NCI-H446 (cell line): ENCODE measurements around the gene TUBB3.
A peak's percentile ranks its signal among the peaks of the same experiment; 100 is the strongest.
"Not testable (repeated sequence)": the region's sequence is repeated elsewhere in the genome, so short reads cannot be mapped to it uniquely, and the experiment has no call there.

Experiments
- DNase-seq, 2 experiments: peaks; one replicate each; lab custom pipeline; 2025; lab: John Stamatoyannopoulos, UW

The TUBB3 gene

DNA sequence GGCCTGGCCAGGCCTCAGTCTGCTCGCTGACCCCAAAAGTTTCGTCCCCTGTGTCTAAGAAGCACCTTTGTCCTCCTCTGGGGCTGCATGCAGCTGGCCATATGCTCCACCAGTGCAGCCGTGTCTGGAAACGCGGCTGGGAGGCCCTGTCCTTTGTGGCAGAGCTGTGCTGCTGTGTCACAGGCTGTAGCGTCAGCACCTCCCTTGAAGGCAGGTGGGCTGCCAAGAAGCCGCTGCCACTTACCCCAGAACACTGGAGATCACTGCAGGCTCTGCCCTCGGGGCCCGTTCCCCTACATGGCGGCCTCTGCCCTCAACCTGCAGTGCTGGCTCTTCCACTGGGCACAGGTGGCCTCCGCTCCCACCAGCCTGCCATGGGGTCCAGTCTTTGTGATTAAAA lies 20.2 kb upstream of the TUBB3 start:
- no peak for DNase-seq

DNA sequence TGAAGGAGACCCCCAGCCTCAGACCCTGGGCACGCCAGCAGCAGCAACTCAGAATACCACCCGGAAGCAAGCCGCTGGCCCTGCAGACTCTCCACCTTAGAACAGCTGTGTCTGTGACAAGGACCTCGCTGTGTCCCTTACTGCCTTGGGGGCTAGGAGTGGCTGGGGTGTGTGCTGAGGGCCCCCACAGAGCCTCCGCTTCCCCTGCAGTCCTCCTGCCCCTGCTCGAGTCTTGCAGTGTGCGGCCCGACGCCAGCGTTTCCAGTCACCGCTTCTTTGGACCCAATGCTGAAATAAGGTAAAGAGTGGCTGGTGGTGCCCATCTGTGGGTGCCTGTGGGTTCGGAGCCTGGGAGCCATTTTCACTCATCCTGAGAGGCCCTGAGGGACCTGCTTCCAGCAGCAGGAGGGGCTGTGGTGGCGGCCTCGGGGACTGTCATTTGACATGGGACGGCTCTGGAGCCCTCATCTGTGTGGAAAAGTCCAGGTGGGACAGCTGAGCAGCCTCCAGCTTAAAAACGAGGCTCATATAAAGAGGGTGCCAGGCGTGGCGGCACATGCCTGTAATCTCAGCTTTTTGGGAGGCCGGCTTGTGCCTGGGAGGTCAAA lies 19.1 kb upstream of the TUBB3 start:
- DNase-seq = no peak

DNA sequence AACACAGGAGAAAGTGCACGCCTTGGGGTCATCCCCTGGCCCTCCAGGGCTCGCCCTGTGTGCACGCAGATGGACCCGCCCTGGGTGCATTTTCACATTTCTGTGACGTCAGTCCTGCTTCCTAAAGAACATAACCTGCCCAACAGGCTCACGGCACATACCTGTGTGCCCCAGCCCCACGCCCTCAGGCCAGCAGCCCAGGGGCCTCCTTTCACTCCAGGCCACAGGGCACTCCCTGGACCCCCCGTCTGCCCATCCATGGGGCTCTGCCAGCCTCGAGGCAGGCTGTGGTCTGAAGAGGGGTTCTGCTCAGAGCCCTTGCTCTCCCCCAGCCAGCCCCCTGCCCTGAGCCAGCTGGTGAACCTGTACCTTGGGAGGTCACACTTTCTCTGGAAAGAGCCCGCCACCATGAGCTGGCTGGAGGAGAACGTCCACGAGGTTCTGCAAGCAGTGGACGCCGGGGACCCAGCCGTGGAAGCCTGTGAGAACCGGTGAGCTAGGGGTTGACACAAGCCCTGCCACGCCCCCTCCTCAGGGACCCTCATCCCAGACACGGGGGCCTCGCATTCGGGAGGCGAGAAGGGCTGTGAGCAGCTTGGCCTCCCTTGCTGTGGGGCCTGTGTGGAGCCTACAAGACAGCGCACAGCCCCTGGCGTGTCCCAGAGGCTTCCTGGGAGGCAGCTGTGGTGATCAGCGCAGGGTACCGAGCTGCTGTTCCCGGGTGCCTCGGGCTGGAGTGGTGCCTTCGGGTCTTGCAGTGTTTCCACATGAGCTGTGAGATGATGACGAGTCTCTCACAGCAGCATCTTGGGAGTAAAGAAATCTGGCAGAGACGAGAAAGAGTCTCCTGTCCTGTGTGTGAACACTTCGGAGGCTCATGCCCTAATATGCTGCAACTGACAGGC lies 18.3 kb upstream of the TUBB3 start:
- DNase-seq = no peak

DNA sequence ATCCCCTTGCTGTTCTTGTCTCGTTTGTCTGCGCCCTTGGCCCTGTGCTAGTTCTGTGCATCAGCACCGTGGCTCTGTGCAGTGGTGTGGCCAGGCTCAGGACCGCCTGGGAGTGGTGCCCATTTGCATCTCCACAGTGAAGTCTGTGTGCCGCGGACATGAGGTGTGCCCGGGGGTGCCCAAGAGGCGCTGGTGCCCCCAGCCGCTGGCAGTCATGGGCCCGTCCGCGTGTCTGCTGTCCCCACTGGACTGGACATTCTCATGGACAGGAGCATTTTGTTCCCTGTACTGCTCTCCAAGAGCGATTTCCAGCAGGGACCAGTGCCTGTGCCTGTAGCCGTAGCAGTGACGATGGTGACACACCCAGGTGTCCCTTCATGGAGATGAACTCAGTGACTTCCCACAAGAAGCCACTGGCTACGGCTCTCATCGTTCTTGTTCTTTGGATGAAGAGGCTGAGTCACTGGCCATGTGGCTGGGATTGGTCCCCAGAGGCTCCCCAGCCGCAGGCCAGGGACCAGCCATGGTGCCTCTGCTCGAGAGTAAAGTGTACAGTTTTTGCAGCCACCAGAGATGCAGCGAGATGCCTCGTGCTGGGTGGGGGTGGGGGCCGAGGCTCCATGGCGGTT lies 17.5 kb upstream of the TUBB3 start:
- no peak for DNase-seq

DNA sequence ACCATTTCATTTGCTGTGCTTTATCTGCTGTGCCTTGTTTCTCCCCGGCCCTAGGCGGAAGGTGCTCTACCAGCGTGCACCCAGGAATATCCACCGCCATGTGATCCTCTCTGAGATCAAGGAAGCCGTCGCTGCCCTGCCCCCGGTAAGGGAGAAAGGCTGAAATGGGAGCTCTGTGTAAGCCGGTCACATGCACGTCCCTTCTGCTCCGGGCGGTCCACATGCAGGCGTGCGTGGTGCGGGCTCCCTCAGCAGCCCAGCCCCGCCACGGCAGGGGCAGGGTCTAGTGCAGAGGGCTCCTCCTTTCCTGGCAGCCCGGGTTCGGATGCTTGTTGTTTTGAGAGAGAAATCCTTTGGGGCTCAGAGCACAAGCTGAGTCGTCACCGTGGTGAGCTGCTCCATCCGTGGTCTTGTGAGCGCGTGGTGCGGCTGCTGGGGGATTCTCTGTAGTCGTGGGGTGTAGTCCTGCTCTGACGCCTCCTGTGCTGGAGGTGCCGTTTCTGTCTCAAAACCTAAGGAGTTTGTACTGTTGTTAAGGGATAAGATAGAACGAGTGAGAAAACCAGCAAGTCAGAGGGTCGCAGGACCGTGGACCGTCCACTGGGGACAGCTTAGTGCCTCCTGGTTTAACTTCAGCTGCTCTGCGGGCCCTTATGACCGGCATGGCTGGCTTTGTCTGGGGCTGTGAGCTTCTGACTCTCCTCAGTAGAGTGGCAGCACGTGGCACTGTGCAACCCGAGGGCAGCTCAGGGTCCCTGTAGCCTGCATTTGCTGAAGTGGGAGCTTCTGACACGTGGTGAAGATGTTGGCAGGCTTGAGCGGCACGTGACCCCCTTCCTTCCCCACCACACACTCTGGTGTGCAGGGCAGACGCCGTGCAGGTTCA lies 16.8 kb upstream of the TUBB3 start:
- no peak for DNase-seq

DNA sequence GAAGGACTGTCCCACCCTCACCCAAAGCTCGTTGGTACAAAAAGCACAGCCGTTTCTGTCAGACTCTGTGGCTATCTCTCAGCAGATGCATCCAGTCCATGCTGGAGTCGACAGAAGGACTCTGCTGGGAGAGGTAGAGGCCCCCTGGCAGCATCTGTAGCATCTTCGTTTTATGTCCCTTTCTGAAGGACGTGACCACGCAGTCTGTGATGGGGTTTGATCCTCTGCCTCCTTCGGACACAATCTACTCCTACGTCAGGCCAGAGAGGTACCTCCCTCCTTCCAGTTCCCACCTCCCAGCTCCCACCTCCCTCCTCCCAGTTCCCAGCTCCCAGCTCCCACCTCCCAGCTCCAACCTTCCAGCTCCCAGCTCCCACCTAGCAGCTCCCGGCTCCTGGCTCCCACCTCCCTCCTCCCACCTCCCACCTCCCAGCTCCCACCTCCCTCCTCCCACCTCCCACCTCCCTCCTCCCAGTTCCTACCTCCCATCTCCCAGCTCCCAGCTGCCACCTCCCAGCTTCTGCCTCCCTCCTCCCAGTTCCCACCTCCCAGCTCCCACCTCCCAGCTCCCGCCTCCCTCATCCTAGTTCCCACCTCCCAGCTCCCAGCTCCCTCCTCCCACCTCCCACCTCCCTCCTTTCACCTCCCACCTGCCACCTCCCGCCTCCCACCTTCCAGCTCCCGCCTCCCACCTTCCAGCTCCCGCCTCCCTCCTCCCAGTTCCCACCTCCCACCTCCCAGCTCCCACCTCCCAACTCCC lies 15.9 kb upstream of the TUBB3 start:
- DNase-seq = no peak

DNA sequence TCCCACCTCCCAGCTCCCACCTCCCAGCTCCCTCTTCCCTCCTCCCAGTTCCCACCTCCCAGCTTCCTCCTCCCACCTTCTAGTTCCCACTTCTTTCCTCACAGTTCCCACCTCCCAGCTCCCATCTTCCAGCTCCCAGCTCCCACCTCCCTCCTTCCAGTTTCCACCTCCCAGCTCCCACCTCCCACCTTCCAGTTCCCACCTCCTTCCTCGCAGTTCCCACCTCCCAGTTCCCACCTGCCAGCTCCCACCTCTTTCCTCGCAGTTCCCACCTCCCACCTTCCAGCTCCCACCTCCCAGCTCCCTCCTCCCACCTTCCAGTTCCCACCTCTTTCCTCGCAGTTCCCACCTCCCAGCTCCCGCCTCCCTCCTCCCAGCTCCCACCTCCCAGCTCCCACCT lies 14.9 kb upstream of the TUBB3 start:
- DNase-seq = no peak

DNA sequence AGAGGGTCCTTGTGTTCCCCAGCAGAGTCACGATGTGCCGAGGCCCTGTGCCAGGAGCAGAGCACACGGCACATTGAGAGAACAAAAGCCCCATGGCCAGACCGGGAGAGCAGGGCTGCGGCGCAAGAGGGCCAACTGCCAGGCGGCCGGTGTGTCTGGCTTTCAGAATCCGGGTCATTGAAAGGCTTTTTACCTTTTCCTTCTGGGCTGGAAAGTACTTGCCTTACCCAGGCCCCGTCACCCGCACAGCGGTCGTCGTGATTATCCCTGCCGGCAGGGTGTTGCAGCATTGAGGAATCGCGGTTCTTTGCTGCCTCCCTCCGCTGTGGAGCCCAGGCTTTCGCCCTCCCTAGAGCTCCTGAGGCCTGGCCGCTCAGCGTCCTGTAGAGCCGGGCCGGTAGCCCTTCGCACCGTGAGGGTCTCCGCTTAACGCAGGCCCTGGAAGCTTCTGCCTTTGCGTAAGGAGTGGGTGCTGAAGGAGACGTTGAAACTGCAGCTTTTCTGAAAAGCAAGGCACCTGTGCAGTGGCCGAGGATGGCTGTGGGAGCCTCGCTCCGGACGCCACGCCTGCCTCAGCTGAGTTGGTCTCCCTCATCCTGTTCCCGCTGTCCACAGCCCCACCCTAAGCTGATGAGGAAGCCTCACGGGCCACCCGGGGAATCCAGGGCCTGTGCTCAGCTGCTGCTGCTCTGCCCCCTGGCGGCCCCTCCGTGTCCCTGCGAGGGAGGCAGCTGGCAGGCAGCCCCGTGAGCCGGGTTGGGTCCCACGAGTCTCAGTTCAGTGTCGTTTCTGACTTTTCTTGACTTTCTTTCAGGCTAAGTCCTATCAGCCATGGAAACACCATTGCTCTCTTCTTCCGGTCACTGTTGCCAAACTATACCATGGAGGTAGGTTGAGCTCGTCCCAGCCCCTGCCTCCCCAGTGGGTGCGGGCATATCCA lies 13.1 kb upstream of the TUBB3 start:
- peak in 1 of 2 experiments; percentile 11 for DNase-seq

DNA sequence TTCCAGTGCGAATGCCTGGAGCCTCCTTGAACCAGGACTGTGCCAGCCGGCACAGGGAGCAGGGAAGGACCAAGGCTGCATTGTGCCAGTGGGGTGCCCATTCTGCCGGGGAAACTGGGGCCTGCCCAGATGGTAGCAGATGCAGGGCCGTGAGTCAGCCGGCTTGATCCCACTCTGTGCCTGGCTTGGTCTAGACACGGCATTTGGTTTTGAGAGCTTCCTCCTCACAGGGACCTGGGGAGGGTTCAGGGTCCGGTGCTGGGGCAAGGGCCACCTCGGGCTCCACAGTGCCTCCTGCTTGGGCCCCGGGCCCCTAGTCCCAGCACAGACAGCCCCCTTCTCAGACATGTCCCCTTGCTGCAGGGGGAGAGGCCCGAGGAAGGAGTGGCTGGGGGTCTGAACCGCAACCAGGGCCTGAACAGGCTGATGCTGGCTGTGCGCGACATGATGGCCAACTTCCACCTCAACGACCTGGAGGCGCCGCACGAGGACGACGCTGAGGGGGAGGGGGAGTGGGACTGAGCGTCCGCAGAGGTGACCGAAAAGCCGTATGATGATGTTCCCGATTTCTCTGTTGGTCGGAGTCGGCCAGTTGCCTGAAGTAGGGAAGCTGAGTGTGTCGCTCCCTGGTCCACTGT lies 12.3 kb upstream of the TUBB3 start:
- no peak for DNase-seq

DNA sequence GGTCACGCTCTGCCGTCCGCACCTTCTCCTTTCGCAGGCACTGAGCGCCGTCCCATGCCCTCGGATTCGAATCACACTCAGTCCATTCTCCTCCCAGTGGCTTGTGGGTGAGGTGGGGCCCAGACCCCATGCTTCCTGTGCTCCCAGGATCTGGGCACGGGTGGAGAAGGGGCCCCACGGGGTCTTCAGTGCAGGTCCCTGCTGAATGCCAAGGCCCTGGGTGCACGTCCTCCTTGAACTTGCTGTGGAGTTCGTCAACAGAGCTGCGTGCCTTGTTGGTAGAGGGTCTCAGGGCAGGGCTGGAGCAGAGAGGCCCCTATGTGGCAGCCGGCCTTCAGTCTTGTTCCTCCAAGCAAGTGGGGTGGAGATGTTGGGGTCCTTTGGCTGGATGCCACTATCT lies 11.8 kb upstream of the TUBB3 start:
- no peak for DNase-seq

DNA sequence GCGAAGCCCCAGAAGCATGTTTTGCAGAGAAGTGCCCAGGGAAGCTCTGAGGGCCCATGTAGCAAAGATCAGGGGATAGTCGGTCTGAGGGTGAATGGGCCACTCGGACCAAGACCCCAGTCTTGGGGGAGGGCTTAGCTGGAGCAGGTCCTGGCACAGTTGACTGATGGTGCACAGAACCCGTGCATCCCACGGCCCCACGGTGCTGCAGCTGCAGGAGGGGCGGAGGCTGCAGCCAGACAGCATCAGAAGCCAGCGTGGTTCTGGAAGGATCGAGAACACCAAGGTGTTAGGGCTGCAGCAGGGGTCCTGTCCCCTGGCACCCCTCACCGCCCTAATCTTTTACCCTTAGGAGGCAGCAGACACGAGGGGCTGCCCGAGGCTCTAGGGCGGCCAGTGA lies 11.0 kb upstream of the TUBB3 start:
- DNase-seq = no peak

DNA sequence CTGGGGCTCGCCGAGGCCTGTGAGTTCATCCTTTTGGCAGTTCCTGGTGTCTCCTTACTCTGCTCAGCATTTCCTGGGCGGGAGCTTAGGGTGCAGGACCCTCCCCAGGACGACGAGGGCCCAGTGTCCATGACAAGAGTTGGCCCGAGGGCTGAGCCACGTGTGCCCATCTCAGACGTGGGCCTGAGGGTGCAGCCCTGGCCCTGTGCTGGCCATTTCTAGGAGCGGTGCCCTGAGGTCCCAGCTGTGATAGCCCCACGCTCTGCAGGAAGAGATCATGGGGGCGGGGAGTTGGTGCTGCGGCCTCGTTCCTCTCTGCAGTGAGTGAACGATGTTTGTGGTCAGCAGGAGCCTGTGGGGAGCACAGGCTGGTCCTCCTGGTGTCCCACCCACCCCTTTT lies 10.5 kb upstream of the TUBB3 start:
- DNase-seq = no peak

DNA sequence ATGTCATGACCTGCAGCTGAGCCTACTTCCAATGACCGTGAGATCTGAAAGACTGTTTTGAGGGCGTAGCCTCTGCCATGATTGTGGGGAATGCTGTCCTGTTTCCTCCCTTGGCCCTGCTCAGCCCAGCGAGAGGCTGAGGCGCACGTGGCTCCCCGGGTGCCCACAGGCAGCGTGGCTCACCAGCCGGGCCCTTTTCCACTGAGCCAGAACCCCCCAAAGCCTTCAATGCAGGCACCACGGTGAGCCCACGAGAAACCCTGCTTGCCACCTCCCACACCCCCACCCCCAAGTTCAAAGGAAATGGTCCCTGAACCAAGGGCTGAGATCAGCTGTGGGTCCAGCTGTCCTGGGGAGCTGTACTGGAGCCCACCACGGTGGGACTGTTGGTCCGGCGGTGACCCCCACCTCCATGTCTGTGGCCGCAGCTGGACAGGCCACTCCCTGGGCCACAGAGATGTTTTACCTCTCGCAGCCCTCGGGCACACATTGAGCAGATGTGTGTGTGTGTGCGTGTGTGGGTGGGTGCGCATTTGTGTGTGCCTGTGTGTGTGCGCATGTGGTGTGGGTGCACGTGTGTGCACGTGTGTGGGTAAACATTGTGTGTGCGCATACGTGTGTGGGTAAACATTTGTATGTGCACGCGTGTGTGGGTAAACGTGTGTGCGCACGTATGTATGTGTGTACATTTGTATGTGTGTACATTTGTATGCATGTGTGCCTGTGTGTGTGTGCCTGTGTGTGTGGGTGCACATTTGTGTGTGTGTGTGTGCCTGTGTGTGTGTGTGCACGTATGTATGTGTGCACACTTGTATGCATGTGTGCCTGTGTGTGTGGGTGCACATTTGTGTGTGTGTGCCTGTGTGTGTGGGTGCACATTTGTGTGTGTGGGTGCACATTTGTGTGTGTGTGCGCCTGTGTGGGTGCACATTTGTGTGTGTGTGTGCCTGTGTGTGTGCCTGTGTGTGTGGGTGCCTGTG lies 9.4 kb upstream of the TUBB3 start:
- no peak for DNase-seq

DNA sequence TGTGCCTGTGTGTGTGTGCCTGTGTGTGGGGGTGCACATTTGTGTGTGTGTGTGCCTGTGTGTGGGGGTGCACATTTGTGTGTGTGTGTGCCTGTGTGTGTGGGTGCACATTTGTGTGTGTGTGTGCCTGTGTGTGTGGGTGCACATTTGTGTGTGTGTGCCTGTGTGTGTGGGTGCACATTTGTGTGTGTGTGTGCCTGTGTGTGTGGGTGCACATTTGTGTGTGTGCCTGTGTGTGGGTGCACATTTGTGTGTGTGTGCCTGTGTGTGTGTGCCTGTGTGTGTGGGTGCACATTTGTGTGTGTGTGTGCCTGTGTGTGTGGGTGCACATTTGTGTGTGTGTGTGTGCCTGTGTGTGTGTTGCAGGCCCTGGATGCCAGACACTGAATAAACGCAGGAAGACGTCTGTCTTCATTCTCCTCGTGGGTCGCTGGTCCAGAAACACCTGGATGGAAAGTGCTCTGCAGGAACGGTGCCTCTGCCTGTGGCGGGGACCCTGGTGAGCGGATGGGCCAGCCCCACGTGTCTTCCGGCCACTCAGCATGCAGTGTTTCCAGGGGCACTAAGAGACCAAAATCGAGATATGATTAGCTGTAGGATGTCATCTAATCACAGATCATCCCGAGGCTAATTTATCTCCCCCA lies 8.4 kb upstream of the TUBB3 start:
- DNase-seq = not testable (repeated sequence)

DNA sequence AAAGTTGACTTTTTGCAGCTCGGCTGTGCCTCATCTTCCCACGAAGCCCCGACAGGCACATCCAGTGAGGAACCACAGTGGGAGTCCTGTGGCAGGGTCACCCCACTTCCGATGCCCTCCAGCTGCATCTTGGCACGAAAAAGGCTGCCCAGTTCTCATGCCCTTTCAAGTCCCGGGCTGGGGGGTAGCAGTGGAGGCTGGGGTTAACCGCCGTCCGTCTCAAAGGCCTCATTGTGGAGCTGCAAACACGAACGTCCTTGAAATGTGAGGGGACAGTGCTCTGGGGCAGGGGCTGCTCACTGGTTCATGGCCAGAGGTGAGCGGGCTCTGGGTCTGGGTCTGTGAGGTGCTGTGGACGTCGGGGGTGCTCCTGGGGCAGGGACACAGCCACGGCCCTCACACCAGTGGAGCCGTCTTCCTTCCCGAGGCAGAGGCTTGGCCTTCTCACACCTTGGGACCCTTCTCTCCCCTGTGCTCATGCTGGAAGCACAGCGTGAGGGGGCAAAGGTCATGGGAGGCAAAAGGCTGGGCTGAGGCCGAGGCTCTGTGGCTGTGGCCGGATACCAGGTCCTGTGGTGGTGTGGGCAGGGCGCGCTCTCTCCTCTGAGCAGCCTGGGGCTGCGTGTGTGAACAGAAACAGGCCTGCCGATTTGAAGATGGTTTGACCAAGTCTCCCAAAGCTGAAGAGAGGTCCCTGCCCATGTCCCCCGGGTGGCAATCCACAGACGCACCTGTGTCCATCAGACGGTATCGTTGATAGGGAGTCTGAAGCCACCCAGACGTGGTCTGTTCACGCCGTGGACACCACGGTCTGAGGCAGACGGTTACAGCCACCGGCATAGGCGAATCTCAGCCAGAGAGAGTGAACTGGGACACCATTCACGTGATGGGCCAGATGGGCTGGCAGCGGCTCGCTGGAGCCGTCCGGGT lies 7.6 kb upstream of the TUBB3 start:
- no peak for DNase-seq

DNA sequence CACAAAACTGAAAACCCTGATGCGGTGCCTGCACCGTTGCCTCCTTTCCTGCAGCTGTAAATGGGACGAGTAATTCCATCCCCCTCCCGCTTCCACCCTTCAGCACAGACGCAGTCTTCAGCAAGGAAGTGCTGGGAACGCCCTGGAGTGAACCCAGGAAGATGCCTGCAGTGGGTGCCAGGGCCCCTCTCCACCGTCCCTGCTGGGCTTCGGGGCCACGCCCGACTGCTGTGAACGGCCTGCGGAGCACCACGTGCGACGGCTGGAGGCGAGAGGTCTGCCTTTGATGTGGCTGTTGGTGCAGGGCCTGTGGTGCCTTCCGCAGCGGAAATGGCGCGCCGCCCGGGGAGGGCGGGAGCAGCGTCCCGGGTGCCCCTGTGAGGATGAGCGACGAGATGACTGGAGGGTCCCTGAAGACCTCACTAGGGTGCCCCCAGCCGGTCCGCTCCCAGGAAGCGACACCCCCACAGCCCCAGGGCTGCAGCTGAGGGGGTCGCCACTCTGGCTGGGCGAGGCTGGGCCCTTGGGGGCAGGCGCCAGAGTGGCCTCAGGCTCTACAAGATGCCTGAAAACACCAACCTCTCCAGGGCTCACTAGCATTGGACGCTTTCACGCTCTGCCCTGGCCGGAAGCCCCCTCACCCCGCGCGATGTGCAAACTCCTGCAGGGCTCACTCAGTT lies 5.2 kb upstream of the TUBB3 start:
- DNase-seq = peak in 1 of 2 experiments; percentile 25
